Neural progenitor cell (in vitro differentiated cells): ENCODE data around the gene QRFP. TPM values are rescaled to one million over a fixed set of nuclear protein-coding genes. Genes with fewer than 3 reads are reported as not detected.

Source experiments
- DNase-seq: peaks from one replicate; pipeline ENCODE4 v3.0.0-alpha.2; 2016; ENCODE audit warnings: low spot score
- H2AFZ ChIP-seq: fragments of 200-600 bp; sonication (generic); replicated peaks from 2 replicates; pipeline ENCODE4 v1.6.1; 2016; ENCODE audit warnings: antibody characterized with exemption
- H3F3A ChIP-seq: fragments of 200-600 bp; sonication (generic); 2 replicates; pipeline ENCODE4 v1.6.1; 2016; ENCODE audit warnings: antibody characterized with exemption, low read depth
- H3K27ac ChIP-seq: fragments of 200-600 bp; sonication (generic); 2 replicates; pipeline ENCODE4 v1.5.1; 2016; ENCODE audit warnings: mild to moderate bottlenecking
- H3K27me3 ChIP-seq: fragments of 200-600 bp; sonication (generic); 2 replicates; pipeline ENCODE4 v1.6.1; 2016; ENCODE audit warnings: mild to moderate bottlenecking, moderate library complexity
- H3K36me3 ChIP-seq: fragments of 200-600 bp; sonication (generic); 2 replicates; pipeline ENCODE4 v1.5.1; 2016
- H3K4me1 ChIP-seq: fragments of 200-600 bp; sonication (generic); 2 replicates; pipeline ENCODE4 v1.6.1; 2016; ENCODE audit warnings: mixed run types
- H3K4me2 ChIP-seq: fragments of 200-600 bp; sonication (generic); 2 replicates; pipeline ENCODE4 v1.6.1; 2016
- H3K4me3 ChIP-seq: fragments of 200-600 bp; sonication (generic); 2 replicates; pipeline ENCODE4 v1.5.1; 2016
- H3K79me2 ChIP-seq: fragments of 200-600 bp; sonication (generic); 2 replicates; pipeline ENCODE4 v1.6.1; 2016; ENCODE audit warnings: low read depth
- H3K9ac ChIP-seq: fragments of 200-600 bp; sonication (generic); 2 replicates; pipeline ENCODE4 v1.6.1; 2016
- H3K9me3 ChIP-seq: fragments of 200-600 bp; sonication (generic); 2 replicates; pipeline ENCODE4 v1.5.1; 2016; ENCODE audit warnings: low read depth
- H4K20me1 ChIP-seq: fragments of 200-600 bp; sonication (generic); 2 replicates; pipeline ENCODE4 v1.6.1; 2016; ENCODE audit warnings: low read depth
- H3K27ac Mint-ChIP-seq: 3 replicates; pipeline ENCODE4 v1.8.0; 2021; ENCODE audit warnings: mixed read lengths
- H3K27me3 Mint-ChIP-seq: 2 replicates; pipeline ENCODE4 v1.8.0; 2022; ENCODE audit warnings: low read depth, mild to moderate bottlenecking, inconsistent platforms, moderate library complexity, mixed read lengths; ENCODE audit not compliant: insufficient read depth
- H3K36me3 Mint-ChIP-seq: 3 replicates; pipeline ENCODE4 v1.8.0; 2021; ENCODE audit warnings: mixed read lengths
- H3K4me1 Mint-ChIP-seq: 3 replicates; pipeline ENCODE4 v1.8.0; 2021; ENCODE audit warnings: mixed read lengths
- H3K4me3 Mint-ChIP-seq: 3 replicates; pipeline ENCODE4 v1.8.0; 2021; ENCODE audit warnings: mild to moderate bottlenecking, moderate library complexity, mixed read lengths
- H3K9me3 Mint-ChIP-seq: 3 replicates; pipeline ENCODE4 v1.8.0; 2020; ENCODE audit warnings: mixed read lengths
- CTCF ChIP-seq: fragments of 200-600 bp; sonication (generic); IDR thresholded peaks from 2 replicates; pipeline ENCODE4 v1.5.1; 2017; ENCODE audit warnings: antibody characterized with exemption, mild to moderate bottlenecking
- EZH2 ChIP-seq: fragments of 200-600 bp; sonication (generic); IDR thresholded peaks from 2 replicates; pipeline ENCODE4 v1.6.1; 2017; ENCODE audit warnings: antibody characterized with exemption, mild to moderate bottlenecking, moderate library complexity
- EZH2phosphoT487 ChIP-seq: fragments of 200-600 bp; sonication (generic); IDR thresholded peaks from 2 replicates; pipeline ENCODE4 v1.6.1; 2017; ENCODE audit warnings: antibody characterized with exemption
- total RNA-seq: library from RNA; depleted of rRNA; stranded (reverse); fragments of >200 nt; gene quantifications from 2 replicates; pipeline ENCODE4 v1.2.3, GENCODE V29; 2015; ENCODE audit warnings: low replicate concordance

QRFP gene
- total RNA-seq, 1 donor from 2014 or later = not detected

GRCh38 chr9:130900701-130901497 lies 4.3 kb upstream of the QRFP start:
- H3K9me3 ChIP-seq = no peaks in the 10 kb centered on the region
- H3K36me3 Mint-ChIP-seq = no peaks in the 10 kb centered on the region
- no peak overlapping the region for H3K27ac Mint-ChIP-seq
- no peaks in the 10 kb centered on the region for H3K4me1 ChIP-seq
- H3K4me1 Mint-ChIP-seq = peaks cover 2% of the 10 kb centered on the region
- H3K4me3 Mint-ChIP-seq = no peak overlapping the region
- H3K4me3 ChIP-seq = no peak overlapping the region
- H3K79me2 ChIP-seq = no peaks in the 10 kb centered on the region
- no peaks in the 10 kb centered on the region for H3K9me3 Mint-ChIP-seq
- H3K27me3 Mint-ChIP-seq = peaks cover 2% of the 10 kb centered on the region
- H4K20me1 ChIP-seq = peaks cover 5% of the 10 kb centered on the region
- H3K27ac ChIP-seq = no peak overlapping the region
- H3K27me3 ChIP-seq = no peaks in the 10 kb centered on the region
- no peak overlapping the region for H3K4me2 ChIP-seq
- TF ChIP-seq EZH2 (no peak), CTCF (no peak), EZH2phosphoT487 (no peak)
- no peak overlapping the region for H3K9ac ChIP-seq
- H2AFZ ChIP-seq = no peak overlapping the region
- H3F3A ChIP-seq = no peaks in the 10 kb centered on the region
- H3K36me3 ChIP-seq = no peaks in the 10 kb centered on the region
- no peak for DNase-seq

DNA sequence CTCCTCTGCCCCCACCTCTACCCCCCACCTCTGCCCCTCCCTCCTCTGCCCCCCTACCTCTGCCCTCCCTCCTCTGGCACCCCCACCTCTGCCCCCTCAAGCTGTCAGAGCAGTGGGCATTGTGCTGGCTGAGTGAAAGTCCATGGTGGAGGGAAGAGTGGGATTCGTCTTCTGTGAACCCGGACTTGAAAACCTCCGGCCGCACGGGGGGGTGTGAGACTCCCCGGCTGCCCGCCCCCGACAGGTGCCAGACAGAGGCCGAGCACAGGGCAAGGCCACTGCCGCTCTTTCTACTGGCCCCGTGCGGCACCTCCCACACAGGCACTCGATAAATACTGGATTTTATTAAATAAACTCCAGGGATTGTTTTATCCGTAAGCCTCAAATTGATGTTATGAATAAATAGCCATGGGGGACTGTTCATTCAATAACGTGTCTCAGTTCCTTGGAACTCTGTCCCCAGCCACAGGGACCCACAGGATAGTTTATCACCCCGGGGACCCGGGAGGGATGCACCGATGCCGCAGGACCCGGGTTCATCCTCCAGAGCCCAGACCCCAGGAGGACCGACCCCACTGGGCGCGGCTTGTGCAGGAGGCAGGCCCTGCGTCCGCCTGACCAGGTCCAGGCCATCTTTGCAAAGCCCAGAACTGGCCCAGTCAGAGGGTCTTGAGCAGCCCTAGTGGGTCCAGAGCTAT lies 2.6 kb upstream of the QRFP start:
- no peaks in the 10 kb centered on the region for H3K79me2 ChIP-seq
- peaks cover 3% of the 10 kb centered on the region for H3F3A ChIP-seq
- no peak overlapping the region for H3K9ac ChIP-seq
- H3K4me3 ChIP-seq = no peak overlapping the region
- Mint-ChIP-seq H3K9me3 (no peaks in the 10 kb centered on the region), H3K27me3 (peaks cover 2% of the 10 kb centered on the region), H3K36me3 (no peaks in the 10 kb centered on the region), H3K4me3 (no peak overlapping the region), H3K4me1 (peaks cover 10% of the 10 kb centered on the region), H3K27ac (no peak overlapping the region)
- H3K4me2 ChIP-seq = no peak overlapping the region
- H3K9me3 ChIP-seq = no peaks in the 10 kb centered on the region
- no peak for TF ChIP-seq EZH2
- peaks cover 19% of the 10 kb centered on the region for H4K20me1 ChIP-seq
- no peak overlapping the region for H3K27ac ChIP-seq
- H3K27me3 ChIP-seq = no peaks in the 10 kb centered on the region
- no peak overlapping the region for H2AFZ ChIP-seq
- no peaks in the 10 kb centered on the region for H3K36me3 ChIP-seq
- no peaks in the 10 kb centered on the region for H3K4me1 ChIP-seq
- DNase-seq = no peak

- Histone ChIP-seq H2AFZ (no peak overlapping the region), H3K79me2 (no peaks in the 10 kb centered on the region), H3F3A (peaks cover 7% of the 10 kb centered on the region), H4K20me1 (peaks cover 26% of the 10 kb centered on the region), H3K36me3 (no peaks in the 10 kb centered on the region), H3K4me3 (no peak overlapping the region), H3K9ac (no peak overlapping the region), H3K27me3 (no peaks in the 10 kb centered on the region), H3K4me2 (no peak overlapping the region), H3K9me3 (no peaks in the 10 kb centered on the region), H3K4me1 (no peaks in the 10 kb centered on the region), H3K27ac (no peak overlapping the region)
- H3K9me3 Mint-ChIP-seq = no peaks in the 10 kb centered on the region
- no peaks in the 10 kb centered on the region for H3K36me3 Mint-ChIP-seq
- H3K4me1 Mint-ChIP-seq = peaks cover 14% of the 10 kb centered on the region
- TF ChIP-seq EZH2 = no peak
- no peak for TF ChIP-seq EZH2phosphoT487
- no peak for TF ChIP-seq CTCF
- H3K4me3 Mint-ChIP-seq = no peak overlapping the region
- H3K27me3 Mint-ChIP-seq = peaks cover 2% of the 10 kb centered on the region
- DNase-seq = no peak
- H3K27ac Mint-ChIP-seq = no peak overlapping the region
Measured at GRCh38 chr9:130898552-130898852, 1.9 kb upstream of the QRFP start.
